Fibroblast of the aortic adventitia (primary cell): ENCODE results near the gene CACTIN. TPM values are rescaled to one million over a fixed set of nuclear protein-coding genes. Genes with fewer than 3 reads are reported as not detected.
A peak's percentile ranks its signal among the peaks of the same experiment; 100 is the strongest.
"Not testable (repeated sequence)": the region's sequence is repeated elsewhere in the genome, so short reads cannot be mapped to it uniquely, and the experiment has no call there.

Source experiments
- DNase-seq: peaks from one replicate; pipeline ENCODE4 v3.0.0-alpha.2; 2010; ENCODE audit warnings: low read depth
- H3K4me3 ChIP-seq: 2 replicates; pipeline ENCODE4 v1.5.1; 2011; ENCODE audit warnings: low read depth, mild to moderate bottlenecking, control low read depth, low read length, moderate library complexity
- total RNA-seq: library from RNA; depleted of rRNA; stranded (reverse); fragments of >200 nt; gene quantifications from 2 replicates; pipeline ENCODE4 v1.2.3, GENCODE V29; 2012; ENCODE audit warnings: low replicate concordance
- TF ChIP-seq, protein P1 (sequence below): IDR thresholded peaks from 2 replicates; pipeline ENCODE4 v1.5.1; 2011; ENCODE audit warnings: mild to moderate bottlenecking, low read length, control low read depth, inconsistent platforms; ENCODE audit not compliant: insufficient read depth

CACTIN gene
- total RNA-seq, 1 donor = 15.7 TPM

DNA sequence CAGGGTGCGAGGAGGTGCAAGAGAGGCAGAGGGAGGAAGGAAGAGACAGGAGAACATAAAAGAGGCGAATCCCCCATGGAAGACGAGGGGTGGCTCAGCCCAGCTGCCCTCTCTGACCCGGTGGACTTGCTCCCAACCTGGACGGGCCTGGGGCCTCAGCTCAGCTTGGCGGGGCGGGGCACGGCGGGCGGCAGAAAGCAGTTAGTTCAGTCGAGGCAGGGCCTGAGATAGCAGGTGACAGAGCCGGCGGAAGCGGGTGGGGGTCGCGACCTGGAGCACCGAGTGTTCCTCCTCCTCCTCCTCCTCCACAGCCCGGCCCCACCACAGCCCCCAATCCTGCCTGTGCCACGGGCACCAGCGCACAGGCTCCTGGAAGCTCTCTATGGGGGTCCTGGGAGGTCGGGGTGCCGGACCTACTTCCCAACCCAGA lies 7.0 kb upstream of the CACTIN start:
- no peak overlapping the region for H3K4me3 ChIP-seq
- TF ChIP-seq, protein P1, sequence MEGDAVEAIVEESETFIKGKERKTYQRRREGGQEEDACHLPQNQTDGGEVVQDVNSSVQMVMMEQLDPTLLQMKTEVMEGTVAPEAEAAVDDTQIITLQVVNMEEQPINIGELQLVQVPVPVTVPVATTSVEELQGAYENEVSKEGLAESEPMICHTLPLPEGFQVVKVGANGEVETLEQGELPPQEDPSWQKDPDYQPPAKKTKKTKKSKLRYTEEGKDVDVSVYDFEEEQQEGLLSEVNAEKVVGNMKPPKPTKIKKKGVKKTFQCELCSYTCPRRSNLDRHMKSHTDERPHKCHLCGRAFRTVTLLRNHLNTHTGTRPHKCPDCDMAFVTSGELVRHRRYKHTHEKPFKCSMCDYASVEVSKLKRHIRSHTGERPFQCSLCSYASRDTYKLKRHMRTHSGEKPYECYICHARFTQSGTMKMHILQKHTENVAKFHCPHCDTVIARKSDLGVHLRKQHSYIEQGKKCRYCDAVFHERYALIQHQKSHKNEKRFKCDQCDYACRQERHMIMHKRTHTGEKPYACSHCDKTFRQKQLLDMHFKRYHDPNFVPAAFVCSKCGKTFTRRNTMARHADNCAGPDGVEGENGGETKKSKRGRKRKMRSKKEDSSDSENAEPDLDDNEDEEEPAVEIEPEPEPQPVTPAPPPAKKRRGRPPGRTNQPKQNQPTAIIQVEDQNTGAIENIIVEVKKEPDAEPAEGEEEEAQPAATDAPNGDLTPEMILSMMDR = no peak
- no peak for DNase-seq

DNA sequence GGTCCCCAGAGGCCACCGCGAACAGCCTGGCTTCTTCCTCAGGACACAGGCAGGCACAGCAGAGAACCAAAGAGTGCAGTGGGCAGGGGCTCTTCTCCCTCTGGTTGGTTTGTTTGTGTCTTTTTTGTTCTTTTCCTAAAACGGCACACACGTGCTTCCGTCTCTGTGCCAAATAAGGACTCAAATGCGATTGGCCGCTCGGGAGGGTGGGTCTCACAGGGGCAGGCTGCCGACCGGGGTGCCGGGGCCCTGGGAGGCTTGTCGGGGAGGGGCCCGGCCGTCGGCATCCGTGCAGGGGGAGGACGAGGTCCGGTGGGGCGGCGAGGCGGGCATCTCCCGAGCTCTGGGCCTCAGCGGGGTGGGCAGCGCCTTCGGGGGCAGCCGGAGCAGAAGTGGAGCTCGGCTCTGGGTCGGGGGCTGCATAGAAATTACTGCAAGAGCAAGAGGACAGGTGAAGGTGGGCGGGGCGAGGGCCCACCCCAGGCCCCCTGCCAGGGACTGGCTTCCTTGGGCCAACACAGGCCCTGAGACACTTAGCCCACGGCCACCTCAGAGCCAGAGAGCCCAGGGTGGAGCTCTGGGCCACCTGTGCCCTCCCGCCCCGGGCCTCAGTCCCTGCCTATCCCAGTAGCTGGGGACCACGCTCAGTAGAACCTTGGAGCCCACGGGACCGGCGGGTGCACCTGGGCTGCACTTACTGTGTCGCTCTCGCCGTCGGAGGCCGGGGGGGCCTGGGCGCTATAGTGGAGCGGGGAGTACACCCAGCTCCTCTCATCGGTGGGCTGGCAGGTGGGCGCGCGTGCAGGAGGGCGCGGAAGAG lies 6.4 kb upstream of the CACTIN start:
- no peak for DNase-seq
- H3K4me3 ChIP-seq = no peak overlapping the region
- TF ChIP-seq, protein P1 = no peak

DNA sequence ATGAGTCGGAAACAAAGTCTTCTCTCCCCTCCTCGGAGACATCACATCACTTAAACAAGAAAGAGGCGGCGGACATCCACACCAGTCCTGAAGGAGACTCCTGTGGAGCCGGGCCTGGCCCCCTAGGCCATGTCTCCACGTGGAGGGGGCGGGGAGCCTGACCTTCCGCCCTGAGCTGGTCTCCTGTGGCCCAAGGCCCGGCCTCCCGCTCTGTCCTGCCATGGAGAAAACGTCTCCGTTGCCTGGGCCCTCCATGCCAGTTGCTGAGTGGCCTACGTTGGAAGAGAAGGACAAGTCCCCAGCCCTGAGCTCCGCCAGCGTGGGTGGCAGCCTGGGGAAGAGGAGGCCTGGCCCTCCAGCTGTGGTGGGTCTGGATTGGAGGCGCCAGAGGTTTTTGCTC lies 5.5 kb upstream of the CACTIN start:
- no peak for DNase-seq
- TF ChIP-seq, protein P1 = no peak
- no peak overlapping the region for H3K4me3 ChIP-seq

DNA sequence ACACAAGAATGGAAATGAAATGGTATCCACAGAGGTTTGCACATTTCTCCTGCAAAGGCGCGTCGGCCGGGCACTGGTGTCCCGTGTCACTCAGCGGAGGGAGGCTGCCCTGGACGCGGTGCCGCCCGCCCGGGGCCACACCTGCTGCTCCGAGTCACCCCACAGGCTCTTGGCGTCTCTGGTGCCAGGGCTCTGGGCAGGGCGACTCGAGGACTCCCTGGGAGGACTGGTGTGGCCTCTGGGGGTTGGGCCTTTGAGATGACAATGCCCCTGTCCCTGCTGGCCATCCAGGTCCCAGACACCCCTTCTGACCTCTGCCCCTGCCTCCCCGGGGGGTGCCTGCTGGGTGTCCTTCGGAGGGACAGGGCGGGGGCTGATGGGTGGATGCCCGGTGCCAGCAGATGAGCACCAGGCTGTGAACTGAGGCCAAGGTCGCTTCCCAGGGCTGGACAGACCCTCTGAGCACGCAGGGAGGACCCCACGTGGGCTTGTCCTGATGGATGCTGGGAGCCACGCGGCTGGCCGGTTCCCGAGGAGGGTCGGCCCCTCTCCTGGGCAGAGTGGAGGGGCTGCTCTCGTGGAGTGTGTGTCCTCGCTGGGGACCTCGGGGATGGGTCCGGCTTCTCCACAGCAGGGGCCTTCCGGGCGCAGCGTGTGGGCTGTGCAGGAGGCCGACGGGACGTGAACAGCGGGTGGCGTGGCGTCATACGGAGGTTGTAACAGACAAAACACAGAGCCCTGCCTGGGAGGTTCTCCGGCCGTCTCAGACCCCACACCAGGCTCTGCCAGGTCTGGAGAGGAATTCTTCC lies 4.7 kb upstream of the CACTIN start:
- H3K4me3 ChIP-seq = no peak overlapping the region
- TF ChIP-seq, protein P1 = no peak
- DNase-seq = no peak

DNA sequence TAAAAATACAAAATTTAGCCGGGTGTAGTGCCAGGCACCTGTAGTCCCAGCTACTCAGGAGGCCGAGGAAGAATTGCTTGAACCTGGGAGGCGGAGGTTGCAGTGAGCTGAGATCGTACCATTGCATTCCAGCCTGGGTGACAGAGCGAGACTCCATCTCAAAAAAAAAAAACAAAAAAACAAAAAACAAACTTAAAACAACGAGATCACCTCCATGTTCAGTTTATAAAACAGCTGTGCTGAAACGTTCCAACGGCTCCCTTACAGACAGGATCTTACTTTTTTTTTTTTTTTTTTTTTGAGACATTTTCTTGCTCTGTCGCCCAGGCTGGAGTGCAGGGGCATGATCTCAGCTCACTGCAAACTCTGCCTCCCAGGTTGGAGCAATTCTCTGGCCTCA lies 2.2 kb upstream of the CACTIN start:
- not testable (repeated sequence) for DNase-seq, H3K4me3 ChIP-seq

DNA sequence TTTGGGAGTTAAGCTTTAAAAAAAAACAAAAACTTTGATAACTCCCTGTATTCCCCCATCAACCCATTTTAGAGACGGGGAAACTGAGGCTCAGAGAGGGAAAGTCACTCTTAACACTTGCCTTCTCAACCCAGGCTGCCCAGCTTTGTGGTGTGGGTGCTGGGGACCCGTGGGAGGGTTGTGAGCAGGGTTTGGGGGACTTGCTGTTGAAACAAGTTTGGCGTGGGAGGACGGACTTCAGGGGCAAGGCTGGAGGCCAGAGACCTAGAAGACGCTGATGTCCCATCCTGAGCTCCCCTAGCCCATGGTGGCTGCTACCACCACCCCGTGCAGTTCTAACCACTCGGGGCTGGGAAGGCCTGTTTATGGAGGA lies 747 bp upstream of the CACTIN start:
- TF ChIP-seq, protein P1 = no peak
- no peak for DNase-seq
- peak overlapping the region; percentile 22 for H3K4me3 ChIP-seq

DNA sequence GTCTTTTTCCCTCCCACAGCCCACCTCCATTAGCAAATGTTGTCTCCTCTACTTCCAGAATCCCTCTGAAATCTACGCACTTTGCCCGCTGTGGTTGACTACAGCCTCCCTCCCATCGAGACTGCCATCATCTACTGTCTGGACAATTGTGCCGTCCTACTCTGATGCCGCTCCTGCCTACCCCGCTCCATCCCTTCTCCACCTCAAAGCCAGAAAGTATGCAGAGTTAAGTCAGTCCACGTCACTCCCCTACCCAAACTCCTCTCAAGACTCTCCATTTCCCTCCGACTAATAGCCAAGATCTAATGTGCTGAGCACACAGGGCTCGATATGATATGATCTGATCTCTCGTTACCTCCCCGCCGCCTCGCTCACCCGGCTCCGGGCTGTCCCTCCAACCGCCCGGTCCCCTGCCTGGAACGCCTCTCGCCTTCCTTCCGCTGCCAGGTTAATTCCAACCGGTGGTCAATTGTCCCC lies 556 bp downstream of the CACTIN start:
- TF ChIP-seq, protein P1 = no peak
- no peak for DNase-seq

More for the DNA sequence above, 556 bp downstream of the CACTIN start:
- H3K4me3 ChIP-seq = peak overlapping the region; percentile 93
